GM21723 (cell line): ENCODE measurements around the gene DCP1B.
A peak's percentile ranks its signal among the peaks of the same experiment; 100 is the strongest.

Experiments
- ATAC-seq: cut with Tn5 transposase; IDR thresholded peaks from one replicate; pipeline ENCODE4 v1.9.1; 2021; ENCODE audit warnings: mild to moderate bottlenecking, moderate library complexity; ENCODE audit not compliant: unreplicated experiment

DCP1B gene

GRCh38 chr12:2017546-2018337 lies 13.5 kb upstream of the DCP1B start:
- ATAC-seq, result no peak

GRCh38 chr12:2016862-2017545 lies 12.7 kb upstream of the DCP1B start:
- ATAC-seq, result no peak

GRCh38 chr12:2014231-2014630 lies 10.0 kb upstream of the DCP1B start:
- ATAC-seq, result no peak

GRCh38 chr12:2013527-2014223 lies 9.4 kb upstream of the DCP1B start:
- no peak for ATAC-seq

GRCh38 chr12:2013086-2013485 lies 8.8 kb upstream of the DCP1B start:
- no peak for ATAC-seq

- no peak for ATAC-seq
Measured at GRCh38 chr12:2011643-2012607, 7.7 kb upstream of the DCP1B start.

GRCh38 chr12:2009623-2010022 lies 5.4 kb upstream of the DCP1B start:
- no peak for ATAC-seq

GRCh38 chr12:2008677-2009076 lies 4.4 kb upstream of the DCP1B start:
- ATAC-seq, result no peak

GRCh38 chr12:2003676-2004112 lies 563 bp downstream of the DCP1B start:
- peak; percentile 21 for ATAC-seq

- no peak for ATAC-seq
Measured at GRCh38 chr12:1995205-1995896, 8.9 kb downstream of the DCP1B start.

GRCh38 chr12:1994429-1995143 lies 9.7 kb downstream of the DCP1B start:
- no peak for ATAC-seq

- no peak for ATAC-seq
Measured at GRCh38 chr12:1993871-1994371, 10.3 kb downstream of the DCP1B start.

GRCh38 chr12:1993341-1993740 lies 10.9 kb downstream of the DCP1B start:
- no peak for ATAC-seq

- ATAC-seq, result no peak
Measured at GRCh38 chr12:1992732-1993131, 11.5 kb downstream of the DCP1B start.

GRCh38 chr12:1989111-1989510 lies 15.1 kb downstream of the DCP1B start:
- ATAC-seq, result no peak

GRCh38 chr12:1984759-1985158 lies 19.5 kb downstream of the DCP1B start:
- ATAC-seq, result no peak

- ATAC-seq, result no peak
Measured at GRCh38 chr12:1980282-1980681, 24.0 kb downstream of the DCP1B start.

- no peak for ATAC-seq
Measured at GRCh38 chr12:1978078-1978862, 26.0 kb downstream of the DCP1B start.
